CD14-positive monocyte (primary cell): ENCODE data around the gene NTRK2. TPM values are rescaled to one million over a fixed set of nuclear protein-coding genes. Genes with fewer than 3 reads are reported as not detected.

Source experiments
- DNase-seq, 3 donors: peaks; one replicate each; pipeline ENCODE4 v3.0.0-alpha.2; 2011 to 2022
- H2AFZ ChIP-seq: 2 replicates; pipeline ENCODE4 v1.6.0; 2012; ENCODE audit warnings: mild to moderate bottlenecking, low read depth, low read length, inconsistent platforms; ENCODE audit not compliant: insufficient read depth, poor library complexity, severe bottlenecking
- H3K27ac ChIP-seq, 2 donors: 1 replicate in 1 of 2; 2 replicates in 1 of 2; pipeline ENCODE4 v1.5.1; 2012 to 2013; ENCODE audit warnings: low read length in 2 of 2, control low read depth in 1 of 2, inconsistent platforms in 1 of 2, low read depth in 1 of 2, mild to moderate bottlenecking in 1 of 2
- H3K27me3 ChIP-seq, 2 donors: one replicate each; pipeline versions ENCODE4 v1.6.0 to v1.6.1; 2011 to 2013; ENCODE audit warnings: low read length in 2 of 2; ENCODE audit not compliant: control insufficient read depth in 2 of 2, insufficient read depth in 2 of 2
- H3K36me3 ChIP-seq, 2 donors: replicated peaks in 1 of 2; 1 replicate in 1 of 2; 2 replicates in 1 of 2; pipeline versions ENCODE4 v1.5.1 to v1.6.1; 2012 to 2013; ENCODE audit warnings: low read length in 2 of 2, control low read depth in 1 of 2, inconsistent platforms in 1 of 2, mild to moderate bottlenecking in 1 of 2; ENCODE audit not compliant: insufficient read depth in 2 of 2, control insufficient read depth in 1 of 2
- H3K4me1 ChIP-seq, 2 donors: 1 replicate in 1 of 2; 2 replicates in 1 of 2; pipeline versions ENCODE4 v1.5.1 to v1.6.1; 2012 to 2013; ENCODE audit warnings: low read length in 2 of 2, control low read depth in 1 of 2, inconsistent platforms in 1 of 2, mild to moderate bottlenecking in 1 of 2, moderate library complexity in 1 of 2; ENCODE audit not compliant: insufficient read depth in 2 of 2, control insufficient read depth in 1 of 2
- H3K4me2 ChIP-seq: replicated peaks from 2 replicates; pipeline ENCODE3; 2012; ENCODE audit warnings: low read length, moderate library complexity, mild to moderate bottlenecking; ENCODE audit not compliant: poor library complexity, severe bottlenecking; ENCODE audit errors: extremely low read depth
- H3K4me3 ChIP-seq, 3 experiments: fragments of 200-600 bp in 1 of 3; sonication (generic) in 1 of 3; replicated peaks in 1 of 3; 1 replicate in 2 of 3; 2 replicates in 1 of 3; pipeline ENCODE4 v1.5.1; 2011 to 2013; ENCODE audit warnings: low read length in 3 of 3, mild to moderate bottlenecking in 3 of 3, control low read depth in 2 of 3, low read depth in 2 of 3, inconsistent platforms in 1 of 3, moderate library complexity in 1 of 3
- H3K79me2 ChIP-seq: 2 replicates; pipeline ENCODE4 v1.6.0; 2012; ENCODE audit warnings: mild to moderate bottlenecking, control low read depth, inconsistent platforms, low read length, moderate library complexity; ENCODE audit not compliant: insufficient read depth
- H3K9ac ChIP-seq: 2 replicates; pipeline ENCODE4 v1.6.0; 2017; ENCODE audit warnings: low read length, mild to moderate bottlenecking; ENCODE audit not compliant: insufficient read depth, poor library complexity, severe bottlenecking
- H3K9me3 ChIP-seq, 2 donors: replicated peaks in 1 of 2; 1 replicate in 1 of 2; 2 replicates in 1 of 2; pipeline versions ENCODE4 v1.5.1 to v1.6.1; 2012 to 2013; ENCODE audit warnings: low read length in 2 of 2, control low read depth in 1 of 2; ENCODE audit not compliant: control insufficient read depth in 1 of 2, insufficient read depth in 1 of 2
- H4K20me1 ChIP-seq: 2 replicates; pipeline ENCODE4 v1.6.0; 2012; ENCODE audit warnings: mild to moderate bottlenecking, low read length, control low read depth, moderate library complexity; ENCODE audit not compliant: insufficient read depth
- H3K27ac Mint-ChIP-seq, 7 donors: one replicate each; pipeline ENCODE4 v1.8.0; 2020; ENCODE audit warnings: mild to moderate bottlenecking in 7 of 7, mixed read lengths in 7 of 7, moderate library complexity in 6 of 7, inconsistent platforms in 2 of 7
- H3K27me3 Mint-ChIP-seq, 3 donors: one replicate each; pipeline ENCODE4 v1.8.0; 2021 to 2022; ENCODE audit warnings: low read depth in 3 of 3, mild to moderate bottlenecking in 3 of 3, mixed read lengths in 3 of 3, moderate library complexity in 3 of 3, inconsistent platforms in 1 of 3
- H3K36me3 Mint-ChIP-seq, 2 donors: one replicate each; pipeline ENCODE4 v1.8.0; 2020; ENCODE audit warnings: mixed read lengths in 2 of 2, inconsistent platforms in 1 of 2, mild to moderate bottlenecking in 1 of 2
- H3K4me1 Mint-ChIP-seq: one replicate; pipeline ENCODE4 v1.8.0; 2020; ENCODE audit warnings: mild to moderate bottlenecking, mixed read lengths
- H3K4me3 Mint-ChIP-seq, 2 donors: one replicate each; pipeline ENCODE4 v1.8.0; 2020; ENCODE audit warnings: mild to moderate bottlenecking in 2 of 2, mixed read lengths in 2 of 2, moderate library complexity in 1 of 2
- H3K9me3 Mint-ChIP-seq, 7 donors: one replicate each; pipeline ENCODE4 v1.8.0; 2020 to 2022; ENCODE audit warnings: mixed read lengths in 7 of 7, mild to moderate bottlenecking in 6 of 7, moderate library complexity in 6 of 7, inconsistent platforms in 2 of 7
- CTCF ChIP-seq: fragments of 200-600 bp; IDR thresholded peaks from one replicate; pipeline ENCODE4 v1.8.0; 2022; ENCODE audit warnings: antibody characterized with exemption, mild to moderate bottlenecking
- WGBS: methylation state at CpG from one replicate; pipeline ENCODE4 v1.1.5; 2013; ENCODE audit warnings: missing lambda C conversion rate; ENCODE audit not compliant: insufficient coverage; 5-methylcytosine and 5-hydroxymethylcytosine counted together
- intact Hi-C, 2 donors: fragments of 100-400 bp; cut with micrococcal nuclease; formaldehyde crosslinking; loops; one replicate each; pipeline versions ENCODE4 v1.15.0 to v1.15.1; 2023
- polyA plus RNA-seq, 3 donors: library from polyadenylated mRNA; depleted of rRNA in 1 of 3; unstranded in 2 of 3; stranded (reverse) in 1 of 3; fragments of 300-500 nt in 2 of 3; fragments of >200 nt in 1 of 3; fragmentation: Illumina TruSeq in 2 of 3; gene quantifications; 1 replicate in 2 of 3; 2 replicates in 1 of 3; pipeline ENCODE4 v1.2.3, GENCODE V29; 2012 to 2021

NTRK2 gene
- polyA plus RNA-seq, 3 donors: not detected

GRCh38 chr9:84921175-84921574 is 251.6 kb downstream of the NTRK2 start:
- TF ChIP-seq CTCF: no peak
- no peak overlapping the region for H3K4me3 ChIP-seq
- H3K79me2 ChIP-seq: no peaks in the 10 kb centered on the region
- H3K4me1 ChIP-seq: no peaks in the 10 kb centered on the region
- H3K9me3 ChIP-seq: no peaks in the 10 kb centered on the region
- Mint-ChIP-seq H3K4me3 (no peak overlapping the region), H3K27ac (no peak overlapping the region), H3K4me1 (no peaks in the 10 kb centered on the region), H3K27me3 (peaks cover 0 to 5% (median 1%) of the 10 kb centered on the region in 3 donors), H3K36me3 (no peaks in the 10 kb centered on the region), H3K9me3 (peaks cover 0 to 9% (median 2%) of the 10 kb centered on the region in 7 donors)
- DNase-seq: no peak
- H3K27ac ChIP-seq: no peak overlapping the region
- intact Hi-C loops: no loop called here
- no peaks in the 10 kb centered on the region for H4K20me1 ChIP-seq
- no peaks in the 10 kb centered on the region for H3K27me3 ChIP-seq
- H3K4me2 ChIP-seq: no peak overlapping the region
- H3K36me3 ChIP-seq: no peaks in the 10 kb centered on the region
- no peak overlapping the region for H3K9ac ChIP-seq
- no peak overlapping the region for H2AFZ ChIP-seq

- Mint-ChIP-seq H3K9me3 (peaks cover 0 to 10% (median 2%) of the 10 kb centered on the region in 7 donors), H3K4me3 (no peak overlapping the region), H3K36me3 (no peaks in the 10 kb centered on the region), H3K4me1 (no peaks in the 10 kb centered on the region), H3K27me3 (peaks cover 0 to 3% (median 1%) of the 10 kb centered on the region in 3 donors), H3K27ac (no peak overlapping the region)
- Histone ChIP-seq H3K9me3 (no peaks in the 10 kb centered on the region), H3K9ac (no peak overlapping the region), H3K4me3 (no peak overlapping the region), H3K4me2 (no peak overlapping the region), H4K20me1 (no peaks in the 10 kb centered on the region), H3K4me1 (no peaks in the 10 kb centered on the region), H3K36me3 (no peaks in the 10 kb centered on the region), H2AFZ (no peak overlapping the region), H3K27ac (no peak overlapping the region), H3K27me3 (no peaks in the 10 kb centered on the region), H3K79me2 (no peaks in the 10 kb centered on the region)
- TF ChIP-seq CTCF: no peak
- 83% methylated on average over 6 of the region's 8 CpGs for WGBS
- intact Hi-C loops: no loop called here
- no peak for DNase-seq
These were observed 252.5 kb downstream of the NTRK2 start for GRCh38 chr9:84922051-84922450.
